BLaER1 (cell line): Measurements from ENCODE around the gene TTLL7.
"Not testable (repeated sequence)": the region's sequence is repeated elsewhere in the genome, so short reads cannot be mapped to it uniquely, and the experiment has no call there.

Experiments used
- H3K27ac ChIP-seq: shearing (Covaris generic); formaldehyde crosslinking; 2 replicates; pipeline ENCODE4 v1.8.1; 2022
- H3K27me3 ChIP-seq: shearing (Covaris generic); formaldehyde crosslinking; 2 replicates; pipeline ENCODE4 v1.8.1; 2022
- H3K36me3 ChIP-seq: shearing (Covaris generic); formaldehyde crosslinking; 2 replicates; pipeline ENCODE4 v1.8.1; 2022
- H3K4me1 ChIP-seq: shearing (Covaris generic); formaldehyde crosslinking; 2 replicates; pipeline ENCODE4 v1.8.1; 2022
- H3K4me2 ChIP-seq: shearing (Covaris generic); formaldehyde crosslinking; 2 replicates; pipeline ENCODE4 v1.8.1; 2022
- H3K4me3 ChIP-seq: shearing (Covaris generic); formaldehyde crosslinking; 2 replicates; pipeline ENCODE4 v1.8.1; 2022
- H3K9ac ChIP-seq: shearing (Covaris generic); formaldehyde crosslinking; 2 replicates; pipeline ENCODE4 v1.8.1; 2022
- H3K9me3 ChIP-seq: shearing (Covaris generic); formaldehyde crosslinking; 2 replicates; pipeline ENCODE4 v1.8.1; 2022
- H4K20me1 ChIP-seq: shearing (Covaris generic); formaldehyde crosslinking; 2 replicates; pipeline ENCODE4 v1.8.1; 2022
- Cebpa-rat ChIP-seq: shearing (Covaris generic); IDR thresholded peaks from 2 replicates; pipeline ENCODE4 v1.8.1; 2022

TTLL7 gene

GRCh38 chr1:83996621-83997020, 2.3 kb downstream of the TTLL7 start:
- no peak overlapping the region for H3K9ac ChIP-seq
- no peaks in the 10 kb centered on the region for H3K27me3 ChIP-seq
- no peak overlapping the region for H3K4me2 ChIP-seq
- no peak overlapping the region for H3K27ac ChIP-seq
- H3K4me3 ChIP-seq, result no peak overlapping the region
- H3K36me3 ChIP-seq, result no peaks in the 10 kb centered on the region
- H3K4me1 ChIP-seq, result no peaks in the 10 kb centered on the region
- H4K20me1 ChIP-seq, result no peaks in the 10 kb centered on the region
- TF ChIP-seq Cebpa-rat, result no peak
- peaks cover 13% of the 10 kb centered on the region for H3K9me3 ChIP-seq

- Histone ChIP-seq H3K27ac (no peak overlapping the region), H3K9ac (no peak overlapping the region), H3K9me3 (peaks cover 13% of the 10 kb centered on the region), H3K4me2 (no peak overlapping the region), H4K20me1 (no peaks in the 10 kb centered on the region), H3K4me1 (no peaks in the 10 kb centered on the region), H3K36me3 (no peaks in the 10 kb centered on the region), H3K27me3 (no peaks in the 10 kb centered on the region), H3K4me3 (no peak overlapping the region)
- TF ChIP-seq Cebpa-rat, result no peak
Observed at GRCh38 chr1:83996191-83996590, 2.7 kb downstream of the TTLL7 start.

GRCh38 chr1:83995649-83996048, 3.3 kb downstream of the TTLL7 start:
- no peaks in the 10 kb centered on the region for H3K4me1 ChIP-seq

GRCh38 chr1:83994111-83994510, 4.8 kb downstream of the TTLL7 start:
- peaks cover 9% of the 10 kb centered on the region for H3K9me3 ChIP-seq
- TF ChIP-seq Cebpa-rat, result no peak
- no peaks in the 10 kb centered on the region for H3K36me3 ChIP-seq
- H3K27me3 ChIP-seq, result no peaks in the 10 kb centered on the region
- H3K4me2 ChIP-seq, result no peak overlapping the region
- no peak overlapping the region for H3K27ac ChIP-seq
- H3K4me3 ChIP-seq, result no peak overlapping the region
- no peaks in the 10 kb centered on the region for H4K20me1 ChIP-seq
- H3K4me1 ChIP-seq, result no peaks in the 10 kb centered on the region
- no peak overlapping the region for H3K9ac ChIP-seq

More at GRCh38 chr1:83995649-83996048, 3.3 kb downstream of the TTLL7 start:
- H3K27ac ChIP-seq, result no peak overlapping the region
- no peaks in the 10 kb centered on the region for H3K36me3 ChIP-seq
- peaks cover 13% of the 10 kb centered on the region for H3K9me3 ChIP-seq
- H3K4me3 ChIP-seq, result no peak overlapping the region
- H3K4me2 ChIP-seq, result no peak overlapping the region
- H3K27me3 ChIP-seq, result no peaks in the 10 kb centered on the region
- H3K9ac ChIP-seq, result no peak overlapping the region
- H4K20me1 ChIP-seq, result no peaks in the 10 kb centered on the region
- TF ChIP-seq Cebpa-rat, result no peak

- Histone ChIP-seq H3K9me3 (0 out of 2 replicates have a peak, but pooled peaks cover 5% of the 10 kb centered on the region), H4K20me1 (no peaks in the 10 kb centered on the region), H3K9ac (no peak overlapping the region), H3K36me3 (no peaks in the 10 kb centered on the region), H3K27me3 (no peaks in the 10 kb centered on the region), H3K4me1 (no peaks in the 10 kb centered on the region), H3K4me3 (no peak overlapping the region), H3K27ac (no peak overlapping the region), H3K4me2 (no peak overlapping the region)
- no peak for TF ChIP-seq Cebpa-rat
Observed at GRCh38 chr1:83990734-83991133, 8.2 kb downstream of the TTLL7 start.

GRCh38 chr1:83985048-83985447, 13.9 kb downstream of the TTLL7 start:
- H3K9me3 ChIP-seq, result 0 out of 2 replicates have a peak, but pooled peaks cover 5% of the 10 kb centered on the region
- no peak overlapping the region for H3K4me2 ChIP-seq
- H3K36me3 ChIP-seq, result no peaks in the 10 kb centered on the region
- TF ChIP-seq Cebpa-rat, result no peak
- H3K27me3 ChIP-seq, result no peaks in the 10 kb centered on the region
- H4K20me1 ChIP-seq, result no peaks in the 10 kb centered on the region
- no peaks in the 10 kb centered on the region for H3K4me1 ChIP-seq
- H3K4me3 ChIP-seq, result no peak overlapping the region
- H3K27ac ChIP-seq, result no peak overlapping the region
- H3K9ac ChIP-seq, result no peak overlapping the region

GRCh38 chr1:83983918-83984317, 15.0 kb downstream of the TTLL7 start:
- H3K27me3 ChIP-seq, H3K9me3 ChIP-seq: not testable (repeated sequence)

GRCh38 chr1:83978056-83978455, 20.9 kb downstream of the TTLL7 start:
- Histone ChIP-seq H3K4me2 (no peak overlapping the region), H3K9ac (no peak overlapping the region), H4K20me1 (no peaks in the 10 kb centered on the region), H3K27ac (no peak overlapping the region), H3K9me3 (no peaks in the 10 kb centered on the region), H3K27me3 (no peaks in the 10 kb centered on the region), H3K36me3 (no peaks in the 10 kb centered on the region), H3K4me1 (no peaks in the 10 kb centered on the region), H3K4me3 (no peak overlapping the region)
- TF ChIP-seq Cebpa-rat, result no peak

More at GRCh38 chr1:83983918-83984317, 15.0 kb downstream of the TTLL7 start:
- H4K20me1 ChIP-seq, H3K9ac ChIP-seq, H3K36me3 ChIP-seq, H3K4me1 ChIP-seq, H3K4me3 ChIP-seq, H3K4me2 ChIP-seq, H3K27ac ChIP-seq: not testable (repeated sequence)

- H3K27me3 ChIP-seq, result no peaks in the 10 kb centered on the region
- H3K4me1 ChIP-seq, result no peaks in the 10 kb centered on the region
- TF ChIP-seq Cebpa-rat, result no peak
- H3K27ac ChIP-seq, result no peak overlapping the region
- H3K4me3 ChIP-seq, result no peak overlapping the region
- no peak overlapping the region for H3K9ac ChIP-seq
- no peak overlapping the region for H3K4me2 ChIP-seq
- no peaks in the 10 kb centered on the region for H3K9me3 ChIP-seq
- no peaks in the 10 kb centered on the region for H3K36me3 ChIP-seq
- no peaks in the 10 kb centered on the region for H4K20me1 ChIP-seq
Observed at GRCh38 chr1:83976920-83977319, 22.0 kb downstream of the TTLL7 start.

GRCh38 chr1:83970802-83971201, 28.1 kb downstream of the TTLL7 start:
- no peak overlapping the region for H3K27ac ChIP-seq
- no peak overlapping the region for H3K4me2 ChIP-seq
- H3K27me3 ChIP-seq, result no peaks in the 10 kb centered on the region
- H3K9me3 ChIP-seq, result no peaks in the 10 kb centered on the region
- TF ChIP-seq Cebpa-rat, result no peak
- H3K4me3 ChIP-seq, result no peak overlapping the region
- H4K20me1 ChIP-seq, result no peaks in the 10 kb centered on the region
- no peak overlapping the region for H3K9ac ChIP-seq
- no peaks in the 10 kb centered on the region for H3K36me3 ChIP-seq
- no peaks in the 10 kb centered on the region for H3K4me1 ChIP-seq

- no peaks in the 10 kb centered on the region for H3K36me3 ChIP-seq
- no peaks in the 10 kb centered on the region for H3K4me1 ChIP-seq
- H3K27ac ChIP-seq, result no peak overlapping the region
- TF ChIP-seq Cebpa-rat, result no peak
- no peak overlapping the region for H3K4me3 ChIP-seq
- no peak overlapping the region for H3K4me2 ChIP-seq
- H3K9me3 ChIP-seq, result no peaks in the 10 kb centered on the region
- no peaks in the 10 kb centered on the region for H3K27me3 ChIP-seq
- H4K20me1 ChIP-seq, result no peaks in the 10 kb centered on the region
- no peak overlapping the region for H3K9ac ChIP-seq
Observed at GRCh38 chr1:83970114-83970513, 28.8 kb downstream of the TTLL7 start.
